Right forelimb (tissue), 1 donor: Measurements from ENCODE around the gene PPP4C.

Source experiments
- DNase-seq: peaks from one replicate; pipeline ENCODE4 v3.0.0-alpha.2; 2018

Gene PPP4C

DNA sequence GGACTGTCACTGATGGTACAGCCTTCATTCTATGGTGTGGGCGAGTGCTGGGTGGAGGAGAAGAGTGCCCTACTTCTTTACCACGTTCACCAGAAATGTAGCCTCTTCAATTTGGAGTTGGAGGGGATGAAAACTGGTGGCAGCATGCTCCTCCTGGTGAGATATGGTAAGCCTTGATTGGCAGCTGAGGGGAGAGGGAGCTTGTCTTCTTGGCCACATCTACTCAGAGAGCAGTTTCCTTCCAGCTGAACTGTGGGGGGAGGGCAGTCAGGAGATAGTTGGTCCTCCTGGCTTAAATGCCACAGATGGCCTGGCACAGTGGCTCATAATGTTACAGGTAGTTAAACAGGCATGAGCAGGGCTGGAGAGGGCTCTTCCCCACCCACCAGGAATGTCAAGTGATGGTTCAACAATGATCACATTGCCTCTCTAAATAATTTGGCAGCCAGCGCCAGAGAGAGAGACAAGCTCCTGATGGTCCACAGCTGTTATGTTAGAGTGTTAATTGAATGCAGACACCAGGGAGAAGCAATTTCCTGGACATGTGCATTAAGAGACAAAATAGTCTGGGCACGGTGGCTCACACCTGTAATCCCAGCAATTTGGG, 56.2 kb downstream of the PPP4C start:
- no peak for DNase-seq

DNA sequence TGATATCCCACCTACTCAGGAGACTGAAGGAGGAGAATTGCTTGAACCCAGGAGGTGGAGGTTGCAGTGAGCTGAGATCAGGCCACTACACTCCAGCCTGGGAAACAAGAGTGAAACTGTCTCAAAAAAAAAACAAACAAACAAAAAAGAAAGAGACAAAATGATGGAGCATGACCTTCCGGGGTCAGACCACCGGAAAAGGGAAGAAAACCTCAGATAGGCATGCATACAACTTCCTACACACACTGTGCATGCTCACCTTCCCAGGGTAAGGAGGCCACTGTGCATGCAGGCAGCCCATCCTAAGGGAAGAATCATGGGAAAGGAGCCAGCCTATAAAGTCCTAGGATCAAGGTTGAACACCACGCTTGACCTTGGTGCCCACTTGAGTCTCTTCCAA, 56.8 kb downstream of the PPP4C start:
- DNase-seq = no peak
